ENCODE data around the gene TAS2R46. TPM values are rescaled to one million over a fixed set of nuclear protein-coding genes. Genes with fewer than 3 reads are reported as not detected.
"Not testable (repeated sequence)": the region's sequence is repeated elsewhere in the genome, so short reads cannot be mapped to it uniquely, and the experiment has no call there.

Gene TAS2R46
- total and polyA plus RNA-seq, 2 of the 13 experiments (the other 11 are each of a cell fraction or from before 2014, with no cell fraction given): 0.16 to 3.5 TPM

DNA sequence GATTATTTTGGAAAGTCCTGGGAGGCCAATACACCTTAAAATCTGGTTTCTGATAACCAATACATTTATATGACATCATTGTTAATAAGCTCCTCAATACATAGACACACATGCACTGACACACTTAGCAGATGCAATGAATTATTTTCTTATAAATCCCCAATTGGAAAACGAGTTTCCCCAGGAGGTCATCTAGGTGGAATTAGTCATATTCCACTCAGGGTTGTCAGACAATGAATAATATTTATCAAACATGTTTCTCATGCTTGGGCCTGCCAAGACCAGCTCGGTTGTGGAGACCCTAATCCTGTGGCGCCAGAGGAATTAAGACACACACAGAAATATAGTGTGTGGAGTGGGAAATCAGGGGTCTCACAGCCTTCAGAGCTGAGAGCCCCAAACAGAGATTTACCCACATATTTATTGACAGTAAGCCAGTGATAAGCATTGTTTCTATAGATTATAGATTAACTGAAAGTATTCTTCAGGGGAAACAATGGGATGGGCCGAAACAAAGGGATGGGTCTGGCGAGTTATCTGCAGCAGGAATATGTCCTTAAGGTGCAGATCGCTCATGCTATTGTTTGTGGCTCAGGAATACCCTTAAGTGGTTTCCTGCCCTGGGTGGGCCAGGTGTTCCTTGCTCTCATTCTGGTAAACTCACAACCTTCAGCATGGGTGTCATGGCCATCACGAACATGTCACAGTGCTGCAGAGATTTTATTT, 12.1 kb downstream of the TAS2R46 start:
- H4K20me1 ChIP-seq (ENCODE audit: insufficient read depth, low read length); H3K79me2 ChIP-seq (ENCODE audit: insufficient read depth, low read length); H3K27ac ChIP-seq (ENCODE audit: extremely low read length, insufficient read depth, low read length); H3K27me3 ChIP-seq (ENCODE audit: control insufficient read depth in 1 of 2, insufficient read depth in 2 of 2, low read length in 2 of 2); H3K4me2 ChIP-seq (ENCODE audit: low read depth, low read length); DNase-seq (ENCODE audit: low spot score); BruUV-seq (replicated peaks); in situ Hi-C loops (cut with HindIII; ENCODE audit: extremely low pct_ligation_motif_present, low pct_unique_long_range_greater_than_20kb); H3K4me3 ChIP-seq (replicated peaks in 1 of 3; ENCODE audit: insufficient read depth in 1 of 3, low read depth in 2 of 3, low read length in 3 of 3); CTCF ChIA-PET (ENCODE audit: low intra/inter-chr PET ratio, low total read pairs); FAIRE-seq; H2AFZ ChIP-seq (ENCODE audit: low read length); H3K4me1 ChIP-seq (ENCODE audit: insufficient read depth, low read length); H3K9ac ChIP-seq (ENCODE audit: insufficient read depth, low read depth, low read length); intact Hi-C loops (cut with micrococcal nuclease; ENCODE audit: unreplicated experiment); ATAC-seq; TF ChIP-seq ATF7 (CRISPR knock-in tag; IDR thresholded peaks at IDR 0.05): not testable (repeated sequence)
- WGBS (ENCODE audit: low lambda C conversion rate): 98% methylated on average over 7 of the region's 7 CpGs
- Histone ChIP-seq H3K9me3 (ENCODE audit: low read length) (peaks cover 16% of the 10 kb centered on the region; the same call in 1 of the 2 replicates), H3K36me3 (replicated peaks in 1 of 2; ENCODE audit: control insufficient read depth in 1 of 2, insufficient read depth in 2 of 2, low read length in 2 of 2) (peaks cover 2 to 13% of the 10 kb centered on the region in 2 experiments; a peak in 2 of 5 replicates)
- POLR2A ChIA-PET: interaction anchor here (1.2 kb wide), 1 partner anchor 121 kb away, joined by 3 read pairs; the partner anchor contains the start of gene SMIM10L1
- TF ChIP-seq ZNF761 (CRISPR knock-in tag; conservative IDR thresholded peaks at IDR 0.05) (peak; percentile 98), ATF7 (IDR thresholded peaks at IDR 0.05) (peak; percentile 68)

DNA sequence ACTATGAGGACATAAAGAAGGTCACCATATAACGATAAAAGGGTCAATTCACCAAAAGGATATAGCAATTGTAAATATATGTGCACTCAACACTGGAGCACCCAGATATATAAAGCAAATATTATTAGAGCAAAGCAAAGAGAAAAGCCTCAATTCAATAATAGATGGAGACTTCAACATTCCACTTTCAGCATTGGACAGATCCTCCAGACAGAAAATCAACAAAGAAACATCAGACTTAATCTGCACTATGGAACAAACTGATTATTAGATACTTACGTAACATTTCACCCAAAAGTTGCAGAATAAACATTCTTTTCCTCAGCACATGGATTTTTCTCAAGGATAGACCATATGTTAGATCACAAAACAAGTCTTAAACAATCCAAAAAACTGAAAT, 20.7 kb downstream of the TAS2R46 start:
- CTCF ChIA-PET (ENCODE audit: low intra/inter-chr PET ratio, low total read pairs); POLR2A ChIA-PET; H3K9ac ChIP-seq (ENCODE audit: insufficient read depth, low read depth, low read length); intact Hi-C loops (cut with micrococcal nuclease; ENCODE audit: unreplicated experiment); H3K9me3 ChIP-seq (ENCODE audit: low read length); DNase-seq (ENCODE audit: low spot score); H3K79me2 ChIP-seq (ENCODE audit: insufficient read depth, low read length); BruUV-seq (replicated peaks); ATAC-seq; H3K4me1 ChIP-seq (ENCODE audit: insufficient read depth, low read length); in situ Hi-C loops (cut with HindIII; ENCODE audit: extremely low pct_ligation_motif_present, low pct_unique_long_range_greater_than_20kb); H3K27me3 ChIP-seq (ENCODE audit: control insufficient read depth in 1 of 2, insufficient read depth in 2 of 2, low read length in 2 of 2); H3K4me3 ChIP-seq (replicated peaks in 1 of 3; ENCODE audit: insufficient read depth in 1 of 3, low read depth in 2 of 3, low read length in 3 of 3); H3K27ac ChIP-seq (ENCODE audit: extremely low read length, insufficient read depth, low read length); FAIRE-seq; H3K36me3 ChIP-seq (replicated peaks in 1 of 2; ENCODE audit: control insufficient read depth in 1 of 2, insufficient read depth in 2 of 2, low read length in 2 of 2); H3K4me2 ChIP-seq (ENCODE audit: low read depth, low read length); H4K20me1 ChIP-seq (ENCODE audit: insufficient read depth, low read length); H2AFZ ChIP-seq (ENCODE audit: low read length): not testable (repeated sequence)
- TF ChIP-seq, protein P1, sequence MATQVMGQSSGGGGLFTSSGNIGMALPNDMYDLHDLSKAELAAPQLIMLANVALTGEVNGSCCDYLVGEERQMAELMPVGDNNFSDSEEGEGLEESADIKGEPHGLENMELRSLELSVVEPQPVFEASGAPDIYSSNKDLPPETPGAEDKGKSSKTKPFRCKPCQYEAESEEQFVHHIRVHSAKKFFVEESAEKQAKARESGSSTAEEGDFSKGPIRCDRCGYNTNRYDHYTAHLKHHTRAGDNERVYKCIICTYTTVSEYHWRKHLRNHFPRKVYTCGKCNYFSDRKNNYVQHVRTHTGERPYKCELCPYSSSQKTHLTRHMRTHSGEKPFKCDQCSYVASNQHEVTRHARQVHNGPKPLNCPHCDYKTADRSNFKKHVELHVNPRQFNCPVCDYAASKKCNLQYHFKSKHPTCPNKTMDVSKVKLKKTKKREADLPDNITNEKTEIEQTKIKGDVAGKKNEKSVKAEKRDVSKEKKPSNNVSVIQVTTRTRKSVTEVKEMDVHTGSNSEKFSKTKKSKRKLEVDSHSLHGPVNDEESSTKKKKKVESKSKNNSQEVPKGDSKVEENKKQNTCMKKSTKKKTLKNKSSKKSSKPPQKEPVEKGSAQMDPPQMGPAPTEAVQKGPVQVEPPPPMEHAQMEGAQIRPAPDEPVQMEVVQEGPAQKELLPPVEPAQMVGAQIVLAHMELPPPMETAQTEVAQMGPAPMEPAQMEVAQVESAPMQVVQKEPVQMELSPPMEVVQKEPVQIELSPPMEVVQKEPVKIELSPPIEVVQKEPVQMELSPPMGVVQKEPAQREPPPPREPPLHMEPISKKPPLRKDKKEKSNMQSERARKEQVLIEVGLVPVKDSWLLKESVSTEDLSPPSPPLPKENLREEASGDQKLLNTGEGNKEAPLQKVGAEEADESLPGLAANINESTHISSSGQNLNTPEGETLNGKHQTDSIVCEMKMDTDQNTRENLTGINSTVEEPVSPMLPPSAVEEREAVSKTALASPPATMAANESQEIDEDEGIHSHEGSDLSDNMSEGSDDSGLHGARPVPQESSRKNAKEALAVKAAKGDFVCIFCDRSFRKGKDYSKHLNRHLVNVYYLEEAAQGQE (IDR thresholded peaks at IDR 0.05; ENCODE audit: borderline replicate concordance in 1 of 2, low read depth in 1 of 2, low read length in 2 of 2): peak in 1 of 2 experiments; percentile 48; a peak in 1 of 4 replicates
- WGBS (ENCODE audit: low lambda C conversion rate): 100% methylated on average over 2 of the region's 2 CpGs

Measured in HepG2 (cell line).